DMS53 treated with DMSO at 0.1 percent for 48 hours (cell line): Measurements from ENCODE around the gene PDP2.

Experiments used
- DNase-seq: peaks from one replicate; lab custom pipeline; 2025; ENCODE audit not compliant: unreplicated experiment; lab: John Stamatoyannopoulos, UW

PDP2 gene

DNA sequence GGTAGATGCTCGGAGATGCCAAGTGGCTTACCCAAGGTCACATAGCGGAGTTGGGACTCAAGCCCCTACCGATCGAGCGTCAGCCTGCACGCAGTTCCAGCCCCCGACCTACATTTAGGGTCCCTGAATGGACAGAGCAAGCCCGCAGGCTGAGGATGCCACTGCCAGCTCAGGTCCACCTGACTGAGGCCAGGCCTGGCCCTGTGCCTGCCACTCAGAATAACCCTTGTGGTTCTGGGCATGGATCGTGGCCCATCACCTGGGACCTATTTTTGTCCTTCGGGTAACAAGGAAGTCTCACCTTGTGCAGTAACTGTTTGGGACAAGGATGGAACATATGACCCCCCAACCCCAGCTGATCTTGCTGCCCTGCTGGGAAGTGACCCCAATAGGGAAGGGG is 21.3 kb downstream of the PDP2 start:
- no peak for DNase-seq

DNA sequence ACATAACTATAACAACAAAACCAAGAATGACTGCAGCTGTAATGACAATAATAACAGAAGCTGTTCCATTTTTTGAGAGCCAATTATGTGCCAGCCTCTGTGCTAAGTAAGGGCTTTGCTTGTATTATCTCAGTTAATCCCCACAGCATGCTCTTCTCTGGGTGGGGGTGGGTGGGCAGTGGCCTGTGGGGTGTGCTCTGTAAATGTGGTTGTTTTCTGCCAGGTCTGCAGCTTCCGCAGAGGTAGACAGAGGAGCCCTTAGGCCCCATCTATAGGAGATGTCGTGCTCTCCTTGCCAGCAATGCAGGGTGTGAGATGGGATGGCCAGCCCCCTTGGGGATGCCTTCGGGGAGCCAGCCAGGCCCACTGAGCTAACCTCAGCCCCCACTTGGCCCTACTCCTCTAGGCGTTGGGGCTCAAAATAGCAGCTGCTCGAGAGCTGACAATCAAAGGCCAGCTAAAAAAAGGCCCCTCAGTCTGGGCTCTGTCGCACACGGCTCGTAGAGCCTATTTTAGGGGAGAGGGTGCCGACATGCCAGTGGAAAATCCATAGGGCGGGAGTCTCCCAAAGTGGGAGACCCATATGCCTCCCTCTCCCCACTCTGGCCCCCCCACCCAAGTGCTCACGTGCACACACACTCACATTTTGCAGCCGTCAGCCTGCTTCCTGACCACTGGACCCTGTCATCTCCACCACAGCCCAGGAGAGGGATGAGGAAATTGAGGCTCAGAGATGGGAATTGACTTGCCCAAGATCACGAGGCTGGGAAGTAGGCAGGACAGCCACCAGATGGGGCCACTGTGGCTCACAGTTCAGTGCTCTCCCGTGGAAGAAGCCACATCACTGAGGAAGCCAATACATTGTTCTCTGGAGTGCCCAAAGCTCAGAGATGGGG is 22.6 kb downstream of the PDP2 start:
- DNase-seq = no peak

DNA sequence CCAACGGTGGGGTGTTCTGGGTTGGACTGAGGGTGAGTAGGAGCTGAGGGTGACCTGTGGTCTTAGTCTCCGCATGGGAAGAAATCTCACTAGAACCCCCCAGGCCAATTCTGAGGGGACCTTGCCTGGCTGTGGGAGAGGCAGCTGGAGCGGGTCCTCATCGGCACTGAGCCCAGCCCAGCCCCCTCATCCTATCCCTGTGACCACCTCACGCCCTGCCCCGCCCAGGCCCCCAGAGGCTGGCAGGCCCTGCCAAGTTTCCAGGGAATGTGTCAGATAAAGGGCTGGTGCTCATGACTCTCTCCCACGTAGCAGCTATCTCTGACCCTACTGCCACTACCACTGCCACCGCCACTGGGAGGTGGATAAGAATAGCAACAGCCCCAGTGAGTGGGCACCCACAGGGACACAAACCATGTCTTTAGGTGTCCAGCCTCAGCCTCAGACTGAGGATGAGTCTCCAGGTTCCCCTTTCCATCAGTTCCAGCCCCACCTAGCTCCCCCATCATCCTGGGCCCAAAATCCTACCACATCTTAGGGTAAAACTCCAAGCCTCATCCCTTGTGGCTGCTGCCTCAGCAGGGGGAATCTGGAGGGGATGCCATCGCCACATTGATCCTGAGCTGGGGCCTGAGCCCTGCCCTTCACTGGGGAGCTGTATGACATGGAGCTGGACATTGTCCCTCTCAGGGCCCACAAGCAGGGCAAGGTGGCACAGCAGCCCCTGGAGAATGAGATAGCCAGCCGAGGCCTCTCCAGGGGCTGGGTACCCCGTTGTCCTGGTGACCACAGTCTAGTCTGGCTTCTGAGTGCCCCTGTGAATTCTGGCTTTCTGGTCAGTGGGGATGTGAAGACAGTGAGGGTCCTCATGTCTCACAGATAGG is 23.5 kb downstream of the PDP2 start:
- no peak for DNase-seq

DNA sequence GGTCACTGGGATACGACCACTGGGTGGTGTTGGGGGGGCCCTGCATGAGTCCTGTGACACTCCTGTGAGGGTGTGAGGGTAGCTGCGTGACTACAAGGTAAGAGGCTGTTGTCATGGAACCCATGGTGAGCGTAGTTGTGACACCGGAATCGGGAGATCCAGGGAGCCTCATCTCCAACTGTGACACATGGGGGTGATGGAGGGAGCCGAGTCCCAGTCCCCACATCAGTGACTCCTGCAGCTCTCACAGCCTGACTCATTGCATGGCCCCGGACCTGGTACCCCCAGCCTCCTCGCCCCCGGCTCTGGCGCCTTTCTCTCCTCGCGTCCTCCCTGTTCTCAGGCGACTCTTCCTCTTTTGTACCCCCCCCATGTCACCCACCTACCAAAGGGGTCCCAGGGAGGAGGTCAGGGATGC is 24.1 kb downstream of the PDP2 start:
- DNase-seq = no peak

DNA sequence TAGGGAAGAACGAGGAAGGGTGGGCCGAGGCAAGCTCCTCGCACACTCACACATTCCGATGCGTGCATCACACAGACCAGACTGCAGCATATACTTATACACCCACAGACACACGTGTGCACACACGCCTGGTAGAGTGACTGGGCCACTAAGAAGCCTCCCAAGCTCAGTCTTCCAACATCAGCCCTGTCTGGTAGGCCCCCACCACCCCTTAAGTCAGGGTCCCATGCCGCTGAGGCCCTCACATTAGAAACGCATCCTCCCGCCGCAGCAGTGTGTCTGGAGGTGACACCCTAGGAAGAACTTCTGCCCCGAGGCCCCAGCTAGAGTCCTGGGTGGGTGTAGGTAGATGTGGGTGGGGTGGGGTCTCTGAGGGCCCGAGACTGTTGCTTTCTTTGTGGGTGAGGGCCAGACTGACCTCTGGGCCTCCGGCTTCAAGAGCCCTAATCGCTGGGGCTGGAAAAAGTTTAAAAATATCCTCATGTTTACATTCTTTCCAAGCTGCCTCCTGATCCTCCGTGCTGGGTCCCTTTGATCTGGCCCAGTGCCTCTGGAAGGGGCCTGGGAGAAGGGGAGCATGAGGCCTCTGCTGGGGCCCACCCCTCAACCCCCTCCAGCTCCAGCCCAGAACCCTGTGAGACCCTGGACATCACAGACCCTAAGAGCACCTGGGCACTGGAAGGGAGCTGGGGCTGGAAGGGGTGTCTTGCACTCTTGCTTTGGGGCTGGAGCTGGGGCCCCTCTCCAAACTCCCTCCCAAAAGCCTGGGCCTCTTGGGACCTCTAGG is 24.7 kb downstream of the PDP2 start:
- DNase-seq = no peak

DNA sequence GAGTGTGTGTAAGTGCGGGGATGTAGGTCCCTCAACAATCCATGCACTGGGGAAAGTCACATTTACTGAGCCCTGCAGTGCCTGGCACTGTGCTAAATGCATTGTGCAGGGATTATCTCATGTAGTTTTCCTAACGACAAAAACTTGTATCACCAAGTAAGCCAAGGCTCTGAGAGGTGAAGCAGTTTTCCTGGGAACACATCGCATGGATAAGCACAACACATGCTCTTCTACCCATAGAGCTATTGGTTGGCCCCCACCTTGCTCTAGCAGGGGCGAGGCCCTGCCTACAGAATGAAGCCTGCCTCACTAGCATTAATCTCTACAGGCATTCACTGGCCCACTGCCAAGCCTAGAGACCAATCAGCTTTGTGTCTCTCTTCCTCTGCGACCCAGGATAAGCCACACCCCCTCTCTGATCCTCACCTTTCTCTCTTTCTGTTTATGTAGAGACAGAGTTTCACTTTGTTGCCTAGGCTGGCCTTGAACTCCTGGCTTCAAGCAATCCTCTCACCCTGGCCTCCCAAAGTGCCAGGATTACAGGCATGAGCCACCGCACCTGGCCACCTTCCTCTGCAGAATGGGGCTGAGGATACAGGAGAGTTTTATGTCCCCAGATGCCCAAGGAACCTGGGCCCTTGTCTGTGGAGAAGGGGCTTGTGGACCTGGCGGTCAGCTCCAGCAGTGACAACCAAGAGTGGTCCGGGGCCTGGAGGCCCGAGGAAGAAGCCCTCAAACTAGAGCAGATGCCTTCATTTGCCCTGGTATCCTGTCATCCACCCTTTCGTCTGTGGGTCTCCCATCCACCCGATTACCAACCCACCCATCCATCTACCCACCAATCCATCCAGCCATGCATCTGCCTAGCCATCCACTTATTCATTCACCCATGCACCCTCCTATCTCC is 25.6 kb downstream of the PDP2 start:
- no peak for DNase-seq

DNA sequence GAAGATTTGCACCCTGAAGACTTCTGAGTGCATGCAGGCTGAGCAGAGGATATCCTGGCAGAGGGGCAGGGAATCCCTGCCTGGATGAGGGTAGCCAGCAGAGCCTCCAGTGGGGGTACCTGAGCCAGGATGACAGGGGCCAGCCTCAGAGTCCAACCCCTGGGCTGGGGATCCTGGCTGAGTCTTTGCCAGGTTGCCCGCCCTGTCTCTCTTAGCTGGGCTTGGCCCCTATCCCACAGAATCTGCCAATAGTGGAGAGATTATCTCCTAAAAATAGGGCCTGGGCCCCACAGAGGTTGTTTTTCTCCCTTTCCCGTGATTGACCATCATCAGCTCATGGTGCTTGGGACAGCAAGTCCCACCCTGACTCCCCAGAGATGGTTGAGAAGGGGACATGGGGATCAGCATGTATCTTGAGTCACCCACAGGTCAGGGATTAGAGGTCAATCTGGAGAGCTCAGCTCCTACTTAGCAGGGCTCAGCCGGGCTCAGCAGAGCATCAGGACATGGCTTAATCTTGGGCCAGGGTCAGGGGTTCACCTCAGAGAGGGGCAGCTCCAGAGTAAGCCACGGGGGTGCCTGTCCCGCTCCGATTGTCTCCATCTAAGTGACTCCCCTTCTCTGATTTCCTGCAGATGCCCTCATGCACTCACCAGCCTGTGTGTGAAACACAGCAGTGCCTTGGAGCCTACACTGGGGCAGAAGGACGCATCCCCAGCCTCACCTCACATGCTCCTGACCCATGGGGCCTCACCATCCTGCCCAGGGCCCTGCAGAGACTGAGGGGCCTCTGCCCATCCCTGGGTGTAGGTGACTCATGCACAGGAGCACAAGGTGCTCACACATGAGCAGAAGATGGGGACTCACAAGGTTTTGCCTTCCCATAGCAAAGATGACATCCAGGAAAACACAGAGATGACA is 26.9 kb downstream of the PDP2 start:
- no peak for DNase-seq

DNA sequence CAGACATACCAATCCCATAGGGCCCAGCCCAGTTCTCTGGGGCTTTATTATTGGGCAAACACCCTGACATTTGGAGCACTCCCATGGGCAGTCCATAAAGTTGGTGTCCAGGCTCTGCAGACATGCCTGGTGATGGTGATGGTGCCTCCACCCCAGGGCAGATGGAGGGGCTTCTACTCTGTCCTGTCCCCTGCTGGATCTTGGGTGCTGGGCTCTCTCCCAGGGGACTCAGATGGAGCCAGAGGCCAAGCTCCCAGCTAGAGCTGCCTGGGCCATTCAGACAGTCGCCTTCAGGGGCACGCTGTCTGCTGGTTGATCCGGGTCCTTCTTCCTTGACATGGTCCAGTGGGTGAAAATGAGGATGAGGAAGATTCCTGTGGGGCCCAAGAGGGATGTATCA is 27.8 kb downstream of the PDP2 start:
- no peak for DNase-seq

DNA sequence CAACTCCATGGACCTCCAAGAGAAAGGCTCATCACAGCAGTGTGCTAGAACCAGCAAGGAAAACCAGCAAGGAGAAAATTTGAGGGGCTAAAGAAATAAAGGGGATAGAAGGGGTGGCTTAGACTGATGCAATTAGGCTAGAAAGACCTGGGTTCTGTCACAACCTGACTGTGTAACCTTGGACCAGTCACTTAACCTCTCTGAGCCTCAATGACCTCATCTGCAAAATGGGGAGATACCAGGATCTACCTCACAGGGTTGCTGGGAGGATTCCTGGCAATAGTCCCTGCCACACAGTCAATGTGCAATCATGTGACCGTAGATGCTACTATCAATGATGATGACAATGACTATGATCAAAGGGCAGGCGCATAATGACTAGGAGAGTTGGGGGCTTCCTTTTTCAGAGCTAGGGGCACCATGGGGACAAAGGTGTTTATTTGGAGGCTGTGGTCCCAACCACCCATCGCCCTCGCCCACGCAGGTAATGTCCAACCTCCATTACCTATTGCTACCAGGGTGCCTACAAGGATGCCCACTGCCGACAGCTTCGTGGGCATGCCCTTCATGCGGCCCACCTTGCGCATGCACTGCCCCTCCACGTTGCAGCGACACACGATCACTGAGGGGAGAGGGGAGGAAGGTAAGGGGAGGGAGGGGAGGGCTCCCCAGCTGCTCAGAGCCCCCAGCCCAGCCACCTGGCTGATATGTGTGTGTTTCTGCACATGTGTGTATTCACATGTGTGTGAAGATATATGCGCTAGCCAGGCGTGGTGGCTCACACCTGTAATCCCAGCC is 28.6 kb downstream of the PDP2 start:
- no peak for DNase-seq

DNA sequence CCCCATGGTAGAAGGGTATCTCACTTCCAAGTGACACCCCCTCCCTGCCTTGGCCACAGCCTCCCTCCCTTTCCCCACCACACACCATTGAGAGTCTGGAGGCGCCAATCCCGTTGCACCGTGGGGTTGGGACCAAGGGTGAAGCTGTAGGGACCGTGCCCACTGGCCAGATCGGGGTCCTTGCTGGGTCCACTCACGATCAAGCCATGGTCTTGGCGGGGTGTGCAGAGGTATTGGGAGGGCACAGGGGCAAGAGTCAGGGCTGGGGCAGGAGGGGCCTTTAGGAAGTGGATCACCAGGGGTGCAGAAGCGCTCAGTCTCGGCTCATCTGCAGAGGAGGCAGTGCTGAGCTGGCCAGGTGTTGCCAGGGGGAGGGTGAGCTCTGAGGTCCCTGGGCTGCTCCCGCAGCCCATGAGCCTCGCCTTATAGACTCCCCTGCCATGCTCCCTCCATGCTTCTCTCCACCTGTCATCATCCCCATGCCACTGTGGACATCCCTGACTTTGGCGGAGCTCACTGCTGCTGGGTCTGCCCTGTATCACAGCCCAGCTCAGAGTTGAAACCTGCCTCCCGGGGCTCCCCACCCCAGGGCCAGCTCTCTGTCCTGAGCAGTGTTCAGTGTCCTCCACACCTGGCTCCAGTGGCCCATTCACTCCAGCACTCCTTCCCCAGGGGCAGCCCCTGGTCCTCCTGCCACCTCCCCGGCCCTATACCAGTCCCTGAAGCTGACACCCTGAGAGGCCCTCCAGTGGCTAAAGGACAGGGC is 30.0 kb downstream of the PDP2 start:
- no peak for DNase-seq

DNA sequence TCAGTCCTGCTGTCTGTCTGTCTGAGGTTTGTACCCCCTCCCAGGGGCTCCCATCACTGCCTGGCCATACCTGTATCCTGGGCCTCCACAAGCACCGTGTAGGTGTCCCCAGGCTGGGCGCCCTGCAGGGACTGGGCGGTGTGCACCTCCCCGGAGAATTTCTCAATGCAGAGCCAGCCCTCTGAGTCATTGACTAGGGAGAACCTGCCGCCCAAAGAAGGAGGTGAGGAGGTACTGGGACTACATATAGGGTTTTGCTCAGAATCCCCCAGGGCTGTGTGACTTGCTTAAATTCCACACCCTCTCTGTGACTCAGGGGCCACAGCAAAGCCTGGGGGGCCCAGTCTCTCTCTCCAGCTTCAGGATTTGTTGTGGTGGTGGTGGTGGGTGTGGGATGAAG is 30.8 kb downstream of the PDP2 start:
- DNase-seq = no peak

DNA sequence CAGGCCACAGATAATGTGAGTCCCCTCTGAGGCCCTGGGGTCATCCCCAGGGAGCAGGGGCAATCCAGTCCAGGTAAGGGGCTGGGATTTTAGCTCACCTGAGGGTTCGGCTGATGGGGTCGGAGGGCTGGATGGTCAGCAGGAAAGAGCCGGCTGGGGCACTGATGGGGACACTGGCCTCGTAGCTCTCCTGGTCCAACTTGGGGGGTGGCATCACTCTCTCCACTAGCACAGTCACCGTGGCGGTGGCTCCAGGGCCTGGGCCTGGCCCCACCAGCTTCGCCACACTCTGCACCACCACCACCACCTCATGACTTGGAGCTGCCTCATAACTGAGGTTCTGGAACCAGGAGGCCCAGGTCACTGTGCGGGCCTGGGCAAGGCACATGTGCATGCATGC is 31.5 kb downstream of the PDP2 start:
- DNase-seq = no peak

DNA sequence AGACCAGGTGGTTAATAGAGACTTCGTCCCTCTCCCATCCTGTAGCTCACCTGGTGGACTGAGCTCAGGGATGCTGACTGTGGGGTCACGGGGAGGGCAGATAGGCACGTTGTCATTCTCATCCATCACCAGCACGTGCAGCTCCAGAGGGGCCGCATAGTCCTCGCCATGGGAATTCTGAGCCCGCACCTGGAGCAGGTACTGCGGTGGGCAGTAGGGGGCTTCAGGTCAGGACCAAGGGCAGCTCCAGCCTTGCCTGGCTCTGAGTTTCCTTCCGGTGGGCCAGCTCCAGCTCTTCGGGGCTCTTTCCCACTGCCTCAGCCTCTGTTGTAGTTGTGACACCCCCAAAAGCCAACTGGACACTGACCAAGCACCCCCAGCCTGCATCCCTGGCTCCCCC is 32.8 kb downstream of the PDP2 start:
- DNase-seq = no peak

DNA sequence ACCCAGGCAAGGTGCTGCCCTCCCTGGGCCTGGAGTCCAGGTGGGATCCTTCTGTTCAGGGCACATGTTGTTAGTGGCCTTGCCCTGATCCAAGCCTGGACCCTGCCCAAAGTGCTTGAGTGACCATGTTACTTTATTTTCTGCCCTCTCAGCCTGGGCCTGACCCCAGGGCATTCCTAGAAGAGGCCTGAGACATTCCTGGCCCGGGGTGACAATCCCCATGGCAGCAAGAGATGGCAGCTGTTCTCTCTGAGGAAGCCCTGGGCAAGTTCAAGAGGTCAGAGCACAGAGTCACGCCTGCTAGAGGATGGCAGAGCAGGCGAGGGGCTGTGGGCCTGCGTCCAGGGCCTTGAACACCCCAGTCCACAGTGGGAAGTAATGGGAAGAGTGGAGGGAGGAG is 33.4 kb downstream of the PDP2 start:
- no peak for DNase-seq

DNA sequence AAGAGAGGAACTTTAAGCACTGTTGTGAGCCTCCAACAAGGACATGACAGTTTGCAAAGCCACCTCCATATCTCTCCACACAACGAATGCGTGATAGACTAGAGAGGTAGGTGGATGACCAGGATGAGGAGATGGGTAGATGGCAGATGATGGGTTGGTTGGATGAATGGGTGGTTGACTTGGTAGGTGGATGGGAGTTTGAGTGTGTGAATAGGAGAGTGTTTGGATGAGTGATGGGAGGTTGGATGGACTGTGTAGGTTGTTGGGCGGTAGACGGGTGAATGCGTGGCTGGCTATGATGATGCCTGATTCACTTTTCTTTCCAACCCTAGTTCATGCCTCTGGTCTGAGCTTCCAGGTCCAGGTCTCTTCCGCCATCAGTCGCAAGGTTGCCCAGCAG is 34.2 kb downstream of the PDP2 start:
- DNase-seq = no peak

DNA sequence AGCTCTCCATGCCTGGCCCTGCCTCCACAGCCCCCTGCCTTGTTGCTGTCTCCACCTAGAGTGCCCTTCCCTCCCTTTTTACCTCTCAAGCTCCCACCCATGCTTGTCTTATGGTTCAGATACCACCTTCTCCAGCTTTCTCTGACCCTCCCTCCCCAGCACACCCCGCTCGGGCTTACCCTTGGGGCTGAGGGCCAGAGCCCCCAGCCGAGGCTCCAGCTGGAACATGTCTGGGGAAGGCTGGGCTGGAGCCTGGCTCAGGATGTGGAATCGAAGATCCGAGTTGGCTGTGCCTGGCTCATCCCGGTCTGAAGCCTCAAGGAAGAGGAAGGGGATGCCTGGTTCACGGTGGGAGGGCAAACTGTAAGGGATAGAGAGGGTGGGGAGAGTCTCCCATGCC is 34.7 kb downstream of the PDP2 start:
- DNase-seq = no peak

DNA sequence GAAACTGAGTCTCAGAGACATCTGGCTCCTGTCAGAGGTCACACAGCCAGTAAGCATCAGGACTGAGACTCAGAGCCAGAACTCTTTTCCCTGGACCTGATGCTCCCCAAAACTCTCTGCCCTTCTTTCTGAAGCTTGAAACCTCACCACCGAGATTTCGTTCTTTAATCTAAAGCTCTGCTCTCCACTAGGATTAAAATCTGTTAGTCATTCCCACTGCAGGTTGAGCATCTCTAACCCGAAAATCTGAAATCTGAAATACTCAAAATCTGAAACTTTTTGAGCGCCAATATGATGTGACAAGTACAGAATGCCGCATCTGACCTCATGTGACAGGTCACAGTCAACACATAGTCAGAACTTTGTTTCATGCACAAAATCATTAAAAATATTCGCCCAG is 36.2 kb downstream of the PDP2 start:
- no peak for DNase-seq

DNA sequence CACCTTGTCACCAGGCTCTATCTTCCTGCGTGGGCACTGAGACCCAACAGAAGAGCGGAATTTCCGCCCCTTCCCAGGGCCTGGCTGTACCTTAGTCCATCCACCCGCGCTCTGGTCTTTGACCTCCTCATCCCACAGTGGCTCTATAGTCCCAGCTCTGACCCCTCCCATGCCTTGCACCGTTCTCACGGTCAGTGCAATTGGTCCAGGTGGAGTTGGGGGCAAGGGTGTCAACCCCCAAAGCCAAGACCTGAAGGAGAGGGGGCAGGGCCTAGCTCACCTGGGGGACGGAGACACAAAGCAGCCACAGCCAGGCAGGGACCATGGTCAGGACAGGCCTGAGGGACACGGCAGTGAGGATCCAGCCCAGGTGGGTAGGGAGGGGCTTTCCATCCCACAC is 37.4 kb downstream of the PDP2 start:
- DNase-seq = no peak
